ENCODE measurements around the gene GSDME.

GSDME gene

GRCh38 chr7:24756545-24757352 is 515 bp downstream of the GSDME start (continued):
- TF ChIP-seq PRDM6 (tag by site-specific recombination; IDR thresholded peaks at IDR 0.05) (no peak), PATZ1 (tag by site-specific recombination; IDR thresholded peaks at IDR 0.05) (peak; percentile 81), ZBTB17 (tag by site-specific recombination; IDR thresholded peaks at IDR 0.05) (peak; percentile 71), CTCF (tag by site-specific recombination; IDR thresholded peaks at IDR 0.05) (no peak), GLIS2 (tag by site-specific recombination; IDR thresholded peaks at IDR 0.05) (peak; percentile 58; the same call in 1 of the 2 replicates), KLF1 (tag by site-specific recombination; IDR thresholded peaks at IDR 0.05) (0 out of 2 replicates have a peak, but pooled peaks have one; percentile 14), KLF16 (tag by site-specific recombination; IDR thresholded peaks at IDR 0.05) (peak; percentile 54; the same call in 1 of the 2 replicates), ZNF48 (tag by site-specific recombination; IDR thresholded peaks at IDR 0.05) (no peak), ZNF37A (tag by site-specific recombination; IDR thresholded peaks at IDR 0.05) (no peak), PRDM1 (tag by site-specific recombination; IDR thresholded peaks at IDR 0.05) (no peak), SP3 (tag by site-specific recombination; IDR thresholded peaks at IDR 0.05) (peak; percentile 28)

- ChIA-PET POLR2A (interaction anchor here (0.6 to 3.0 kb wide), 3 partner anchors 13 to 438 kb away, joined by 3 to 11 read pairs (median 6); partner anchors contain the start of gene CYCS), CTCF (interaction anchor here (0.6 to 0.8 kb wide), 3 partner anchors 56 to 314 kb away, joined by 3 to 6 read pairs (median 3); no protein-coding TSS in a partner anchor)
- Histone ChIP-seq H3K36me3 (ENCODE audit: control insufficient read depth in 2 of 2, insufficient read depth in 1 of 2, low read length in 2 of 2) (no peaks in the 10 kb centered on the region), H3K4me3 (ENCODE audit: low read depth, low read length) (no peak overlapping the region), H3K4me1 (ENCODE audit: control insufficient read depth, insufficient read depth, low read length) (no peaks in the 10 kb centered on the region), H3K27ac (ENCODE audit: extremely low read depth, low read depth, low read length) (no peak overlapping the region), H3K9me3 (ENCODE audit: control insufficient read depth, insufficient read depth, low read depth, low read length) (no peaks in the 10 kb centered on the region)
- 0 out of 2 replicates have a peak, but pooled peaks have one; percentile 30 for TF ChIP-seq PRDM1 (tag by site-specific recombination; IDR thresholded peaks at IDR 0.05)
- TF ChIP-seq ZNF707 (tag by site-specific recombination; IDR thresholded peaks at IDR 0.05), result no peak
- TF ChIP-seq SALL2 (tag by site-specific recombination; IDR thresholded peaks at IDR 0.05; ENCODE audit: borderline replicate concordance), result no peak
- TF ChIP-seq ZNF248 (tag by site-specific recombination; IDR thresholded peaks at IDR 0.05), result no peak
- TF ChIP-seq ZNF266 (tag by site-specific recombination; IDR thresholded peaks at IDR 0.05; ENCODE audit: low read depth), result no peak
- TF ChIP-seq REPIN1 (tag by site-specific recombination; IDR thresholded peaks at IDR 0.05; ENCODE audit: low read depth), result no peak
- TF ChIP-seq REST (tag by site-specific recombination; IDR thresholded peaks at IDR 0.05), result no peak
- TF ChIP-seq GFI1B (tag by site-specific recombination; IDR thresholded peaks at IDR 0.05), result 0 out of 2 replicates have a peak, but pooled peaks have one; percentile 13
- no peak for TF ChIP-seq ZSCAN23 (tag by site-specific recombination; IDR thresholded peaks at IDR 0.05)
- no peak for TF ChIP-seq ZNF211 (tag by site-specific recombination; IDR thresholded peaks at IDR 0.05; ENCODE audit: low read depth)
- no peak for TF ChIP-seq ZNF629 (tag by site-specific recombination; IDR thresholded peaks at IDR 0.05)
- no peak for TF ChIP-seq ZNF10 (tag by site-specific recombination; IDR thresholded peaks at IDR 0.05)
- TF ChIP-seq ZXDB (tag by site-specific recombination; IDR thresholded peaks at IDR 0.05), result no peak
- no peak for TF ChIP-seq ZNF354C (tag by site-specific recombination; IDR thresholded peaks at IDR 0.05; ENCODE audit: borderline replicate concordance, low read depth)
Measured at GRCh38 chr7:24755541-24756407, 1.5 kb downstream of the GSDME start.

Data from HEK293 (cell line).